ELR (cell line): ENCODE data around the gene CORO2B.

Source experiments
- DNase-seq: peaks from one replicate; pipeline ENCODE4 v3.0.0-alpha.2; 2015; ENCODE audit warnings: low read depth

The CORO2B gene

GRCh38 chr15:68553994-68554720 lies 24.6 kb upstream of the CORO2B start:
- peak; percentile 79 for DNase-seq

DNA sequence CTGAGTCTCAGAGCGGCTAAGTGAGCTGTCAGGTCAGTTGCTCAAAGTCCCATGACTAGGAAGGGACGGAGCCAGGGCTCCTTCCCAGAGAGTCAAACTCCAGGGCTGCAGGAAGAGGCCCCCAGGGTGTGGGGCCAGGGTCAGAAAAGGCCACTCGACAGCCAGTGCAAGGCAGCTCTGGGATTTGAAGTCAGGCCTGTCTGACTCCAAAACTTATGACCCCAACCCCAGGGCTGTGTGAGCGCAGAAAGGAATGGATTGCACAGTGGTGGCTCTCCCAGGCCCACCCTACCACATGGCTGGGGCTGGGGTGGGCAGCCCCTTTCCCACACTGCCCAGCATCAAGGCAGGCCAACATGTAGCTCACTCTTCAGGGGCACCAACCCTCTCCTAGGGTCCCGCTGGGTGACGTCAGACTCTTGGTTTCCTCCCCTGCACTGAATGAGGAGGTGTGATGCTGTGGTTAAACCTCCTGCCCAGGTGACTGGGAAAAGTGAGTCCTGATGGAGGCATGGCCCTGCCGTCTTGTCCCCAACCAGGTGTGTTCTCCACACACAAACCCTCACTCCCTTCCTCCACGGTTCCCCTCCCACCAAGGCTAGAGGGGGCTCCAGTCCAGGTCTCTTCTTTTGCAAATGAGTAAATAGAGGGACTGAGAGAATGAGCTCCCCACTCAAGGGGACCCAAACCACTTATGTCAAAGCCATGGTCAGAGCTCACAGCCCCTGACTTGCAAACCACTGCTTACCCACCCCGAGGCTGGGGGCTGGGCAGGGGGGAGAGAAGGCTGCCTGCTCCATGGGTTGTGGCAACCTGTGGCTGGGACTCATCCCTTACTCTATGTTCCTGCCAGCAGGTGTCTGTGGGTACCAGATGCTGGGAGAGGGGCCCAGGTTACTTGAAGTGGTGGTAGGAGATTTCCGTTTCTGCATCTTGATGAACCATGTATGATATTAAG lies 23.8 kb upstream of the CORO2B start:
- no peak for DNase-seq

GRCh38 chr15:68555679-68556037 lies 23.1 kb upstream of the CORO2B start:
- DNase-seq: no peak

DNA sequence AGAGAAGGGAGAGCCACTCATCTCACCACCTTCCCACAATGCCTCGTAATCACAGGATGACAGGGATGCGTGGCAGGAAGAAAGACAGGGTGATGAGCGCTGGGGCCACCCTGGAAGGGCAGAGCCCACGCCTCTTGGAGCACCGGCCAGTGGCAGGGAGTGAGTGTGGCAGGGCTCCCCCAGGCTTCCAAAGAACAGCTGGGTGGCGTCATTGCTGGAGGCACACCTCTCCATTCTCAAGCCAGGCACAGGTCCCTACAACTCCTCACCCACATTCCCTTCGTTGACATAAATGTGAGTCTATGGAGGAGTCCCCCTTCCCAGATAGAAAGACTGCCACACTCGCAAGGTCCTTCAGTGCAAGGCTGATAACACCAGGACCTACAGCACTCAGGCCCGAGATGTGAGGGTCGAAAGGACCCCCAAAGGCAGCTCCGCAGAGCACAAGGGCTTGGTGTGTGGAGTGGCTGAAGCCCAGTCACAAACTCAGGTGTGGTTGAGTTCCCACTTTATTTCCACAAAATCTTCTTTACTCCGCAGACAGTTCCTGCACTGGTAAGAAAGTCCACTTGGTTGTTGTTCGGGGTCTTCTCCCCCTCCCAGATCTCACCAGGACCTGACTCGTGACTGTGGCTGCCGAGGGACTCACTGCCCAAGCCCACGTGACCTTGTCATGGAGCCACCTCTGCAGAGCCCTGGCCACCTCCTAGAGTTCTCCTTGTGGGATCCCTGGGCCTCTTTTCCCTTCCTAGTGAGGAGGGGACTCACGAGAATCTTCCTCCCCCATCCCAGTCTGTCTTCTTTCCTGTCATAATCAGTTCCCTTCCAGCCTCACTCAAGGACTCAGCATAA lies 22.4 kb upstream of the CORO2B start:
- DNase-seq: no peak

DNA sequence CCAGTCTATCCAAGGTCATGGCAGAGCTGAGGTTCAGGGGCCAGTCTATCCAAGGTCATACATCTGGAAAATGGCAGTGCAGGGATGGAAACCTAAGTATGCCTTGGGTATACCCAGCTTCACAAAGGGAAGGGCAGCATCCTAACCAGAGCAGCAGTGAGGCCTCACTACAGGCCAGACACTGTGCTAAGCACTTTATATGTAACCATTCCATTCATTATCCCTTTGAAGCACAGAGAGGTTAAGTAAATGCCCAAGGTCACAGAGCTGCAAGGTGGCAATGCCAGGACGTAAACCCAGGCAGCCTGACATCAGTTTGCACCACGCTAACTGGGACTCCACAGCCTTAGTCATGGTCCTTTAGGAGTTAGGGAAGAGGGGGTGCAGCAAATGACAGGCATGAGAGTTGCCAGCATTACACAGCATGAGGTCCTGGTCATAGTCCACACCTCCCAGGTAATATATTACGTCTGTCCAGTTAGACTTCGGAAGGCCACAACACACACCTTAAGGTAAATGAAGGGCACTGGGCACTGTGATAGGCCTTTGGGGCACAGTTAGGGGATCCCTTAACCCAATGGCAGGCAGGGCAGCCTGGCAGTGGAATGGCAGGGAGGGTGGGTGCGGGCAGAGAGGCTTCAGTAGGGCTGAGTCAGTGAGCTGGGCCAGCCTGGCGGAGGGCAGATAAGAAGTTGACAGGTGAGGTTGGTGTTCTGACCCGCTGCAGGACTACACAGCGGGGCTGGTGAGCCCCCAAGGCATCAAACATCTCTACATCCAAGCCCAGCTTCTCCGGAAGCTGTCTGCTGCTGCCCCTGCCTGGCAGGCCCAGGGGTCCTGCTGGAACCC lies 21.1 kb upstream of the CORO2B start:
- DNase-seq: no peak

DNA sequence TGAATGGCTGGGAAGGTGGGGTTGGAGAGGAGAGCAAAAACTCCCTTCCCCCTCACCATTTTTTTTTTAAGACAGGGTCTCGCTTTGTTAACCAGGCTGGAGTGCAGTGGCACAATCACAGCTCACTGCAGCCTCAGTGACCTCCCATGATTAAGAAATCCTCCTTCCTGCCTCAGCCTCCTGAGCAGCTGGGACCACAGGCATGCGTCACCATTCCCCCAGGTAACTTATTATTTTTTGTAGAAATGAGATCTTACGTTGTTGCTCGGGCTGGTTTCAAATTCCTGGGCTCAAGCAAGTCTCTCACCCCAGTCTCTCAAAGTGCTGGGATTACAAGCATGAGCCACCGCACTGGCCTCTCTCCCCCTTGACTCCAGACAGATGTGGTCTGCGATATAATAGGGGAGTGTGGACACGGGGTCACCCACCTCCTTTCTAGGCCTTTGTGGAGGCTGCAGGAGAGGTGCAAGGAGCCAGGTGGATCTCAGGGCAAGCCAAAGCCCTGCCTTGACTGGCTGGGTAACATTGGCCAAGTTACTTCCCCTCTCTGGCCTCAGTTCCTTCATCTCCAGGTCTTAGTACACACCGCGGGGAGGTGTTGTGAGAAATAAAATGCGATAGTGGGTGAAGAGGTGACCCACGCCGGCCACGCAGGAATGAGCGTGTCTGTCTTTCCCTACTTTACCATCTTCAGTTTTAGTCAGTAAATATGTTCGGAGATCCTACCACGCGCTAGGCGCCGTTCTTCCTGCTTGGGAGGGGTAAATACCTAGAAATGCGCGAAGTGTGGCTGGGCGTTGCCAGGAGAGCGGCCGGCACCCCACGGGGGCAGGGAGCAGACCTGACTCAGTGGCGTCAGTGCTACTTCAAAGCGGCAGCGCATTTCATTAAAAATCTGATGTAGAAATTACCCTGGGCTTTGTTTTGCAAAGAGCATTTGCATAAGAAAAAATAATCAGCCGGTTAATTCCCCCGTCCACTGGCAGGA lies 20.2 kb upstream of the CORO2B start:
- no peak for DNase-seq

- peak; percentile 83 for DNase-seq
Observed at GRCh38 chr15:68559345-68560310, 19.2 kb upstream of the CORO2B start.

DNA sequence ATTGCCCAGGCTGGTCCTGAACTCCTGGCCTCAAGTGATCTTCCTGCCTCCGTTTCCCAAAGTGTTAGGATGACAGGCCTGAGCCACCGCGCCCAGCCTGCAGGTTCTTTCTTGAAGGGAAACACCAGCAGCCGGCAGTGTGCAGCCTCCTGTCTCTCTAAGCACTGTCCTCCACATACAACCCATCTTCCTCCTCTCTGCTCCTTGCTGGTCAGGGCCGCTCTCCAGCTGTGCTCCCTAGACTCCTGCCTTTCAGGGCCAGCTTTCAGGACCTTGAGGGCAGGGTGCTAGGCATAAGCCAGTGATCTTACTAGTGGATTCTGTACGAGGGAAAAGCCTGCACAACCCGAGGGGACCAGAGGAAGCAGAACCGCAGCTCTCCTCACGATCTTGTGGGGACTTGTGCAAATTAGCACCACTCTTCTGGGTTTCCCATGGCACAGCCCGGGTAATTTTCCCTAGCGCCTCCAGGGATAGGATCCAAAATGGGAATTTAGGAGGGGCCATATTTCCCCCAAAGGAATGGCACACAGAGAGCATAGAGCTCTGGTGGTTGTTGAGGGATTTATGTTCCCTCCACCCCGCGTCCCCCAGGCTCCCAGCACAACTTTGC lies 18.2 kb upstream of the CORO2B start:
- no peak for DNase-seq

DNA sequence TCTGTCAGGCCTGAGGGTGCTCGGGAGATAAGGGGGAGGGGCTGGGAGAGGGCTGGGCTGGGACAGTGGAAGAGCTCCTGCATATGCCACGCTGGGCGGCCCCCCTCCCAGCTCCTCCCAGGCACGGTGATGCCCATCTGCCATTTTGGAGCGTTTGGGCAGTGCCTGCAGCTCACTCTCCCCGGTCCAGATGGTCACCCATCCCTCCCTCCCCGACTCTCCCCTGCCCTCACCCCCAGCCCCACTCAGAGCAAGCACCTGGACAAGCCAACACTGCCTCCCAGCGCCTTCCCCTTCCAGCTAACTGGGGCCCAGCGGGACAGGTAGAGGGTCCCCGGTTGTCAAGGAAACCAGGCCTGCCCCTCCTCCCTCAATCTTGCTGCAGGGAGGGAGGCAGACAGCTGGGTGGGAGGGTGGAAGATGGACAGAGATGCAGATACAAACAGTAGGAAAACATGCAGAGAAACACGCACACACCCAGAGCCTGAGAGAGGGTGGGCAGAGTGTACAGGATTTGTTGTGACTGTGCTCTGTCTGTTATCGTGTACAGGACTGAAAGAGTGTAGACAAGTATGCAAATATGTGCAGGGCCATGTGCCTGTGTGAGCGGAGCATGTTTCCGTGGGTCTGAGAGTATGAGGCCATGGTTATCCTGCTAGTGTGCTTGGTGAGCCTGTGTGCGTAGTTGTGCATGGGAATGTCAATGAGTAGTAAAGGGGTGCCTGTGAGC lies 17.5 kb upstream of the CORO2B start:
- DNase-seq: no peak

GRCh38 chr15:68561901-68562300 lies 16.9 kb upstream of the CORO2B start:
- no peak for DNase-seq

DNA sequence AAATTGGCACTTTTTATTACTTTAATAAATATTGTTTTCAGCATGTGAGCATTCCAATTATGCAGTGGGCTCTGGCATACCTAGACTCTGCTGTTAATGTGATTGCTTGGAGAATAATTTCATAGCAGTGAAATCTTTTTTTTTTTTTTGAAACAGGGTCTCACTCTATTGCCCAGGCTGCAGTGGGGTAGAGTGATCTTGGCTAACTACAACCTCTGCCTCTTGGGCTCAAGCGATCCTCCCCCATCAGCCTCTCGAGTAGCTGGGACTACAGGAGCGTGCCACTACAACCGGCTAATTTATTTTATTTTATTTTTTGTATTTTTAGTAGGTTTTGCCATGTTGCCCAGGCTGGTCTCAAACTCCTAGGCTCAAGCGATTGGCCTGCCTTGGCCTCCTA lies 14.6 kb upstream of the CORO2B start:
- no peak for DNase-seq

DNA sequence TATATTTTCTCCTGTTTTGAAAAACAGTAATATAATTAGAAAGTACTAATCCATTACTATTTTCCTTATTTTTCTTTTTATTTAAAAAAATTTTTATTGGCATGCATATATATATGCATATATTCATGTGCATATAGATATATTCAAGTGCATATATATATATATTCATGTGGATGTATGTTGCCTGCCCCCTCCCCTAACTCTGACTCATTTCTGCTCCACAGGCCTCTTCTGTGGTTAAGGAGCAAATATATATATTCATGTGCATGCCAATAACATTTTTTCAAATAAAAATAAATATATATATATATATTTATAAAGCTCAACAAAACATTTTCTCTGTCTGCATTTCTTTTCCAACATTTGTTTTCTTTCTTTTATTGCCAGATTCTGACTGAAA lies 13.6 kb upstream of the CORO2B start:
- DNase-seq: no peak

DNA sequence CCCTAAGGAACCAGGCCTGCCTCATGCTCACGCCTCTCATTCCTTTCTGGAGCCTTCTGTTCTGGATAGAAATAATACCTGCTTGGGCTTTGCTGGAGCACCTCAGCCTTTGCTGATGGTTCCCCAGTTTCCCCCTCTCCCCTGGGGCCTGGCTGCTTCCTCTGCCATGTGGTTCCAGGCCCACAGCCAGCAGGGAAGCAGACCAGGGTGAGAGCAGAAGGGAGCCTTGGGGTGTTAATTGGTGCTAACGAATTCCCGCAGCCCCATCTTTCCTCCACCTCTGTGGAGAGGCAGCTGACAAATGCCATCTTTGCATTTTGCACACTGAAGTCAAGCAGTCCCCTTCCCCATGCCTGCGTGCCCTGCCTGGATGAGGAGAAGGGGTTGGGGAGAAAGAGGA lies 13.1 kb upstream of the CORO2B start:
- DNase-seq: no peak

DNA sequence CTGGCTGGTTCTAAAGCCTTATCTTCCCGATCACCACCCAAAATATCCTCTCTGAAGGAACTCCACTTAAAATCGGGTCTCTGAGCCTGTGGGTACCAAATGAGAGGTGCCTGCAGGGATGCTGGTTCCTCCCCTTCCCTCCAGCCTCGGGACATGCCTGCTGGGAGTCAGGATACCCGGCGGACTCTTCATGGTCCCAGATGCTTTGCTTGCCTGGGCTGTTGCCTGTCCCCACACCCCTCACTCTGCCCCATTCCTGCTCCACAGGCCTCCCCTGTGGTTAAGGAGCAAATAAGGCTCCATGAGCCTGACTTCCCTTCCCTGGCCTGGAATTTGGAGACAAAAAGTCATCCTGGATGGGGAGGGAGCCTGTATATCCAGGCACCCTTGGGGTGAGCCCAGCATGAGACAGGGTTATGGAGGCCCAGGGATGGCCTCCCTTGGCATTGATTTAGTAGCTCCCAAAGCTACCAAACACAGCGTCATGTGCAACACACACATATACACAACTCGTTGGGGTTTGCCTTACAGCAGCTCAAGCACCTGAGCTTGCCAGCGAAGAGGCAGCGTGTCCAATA lies 12.3 kb upstream of the CORO2B start:
- DNase-seq: no peak

DNA sequence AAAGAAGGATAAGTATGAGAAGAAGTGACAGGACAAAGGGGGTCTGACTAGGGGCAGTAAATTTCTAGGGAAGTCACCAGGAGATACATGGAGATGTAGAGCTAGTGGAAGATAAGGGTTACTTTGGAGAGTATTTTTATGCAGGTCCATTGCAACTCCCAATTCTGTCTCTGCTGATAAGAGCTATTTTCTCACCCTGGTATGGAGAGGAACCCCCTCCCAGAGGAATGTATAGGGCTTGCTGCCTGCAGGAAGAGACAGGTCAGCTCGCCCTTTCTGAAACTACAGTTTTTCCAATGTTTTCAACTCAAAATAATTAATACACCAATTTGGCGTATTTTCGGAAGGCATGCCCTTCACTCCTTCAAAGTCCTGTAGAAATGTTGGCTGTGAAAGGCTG lies 11.4 kb upstream of the CORO2B start:
- DNase-seq: no peak

- no peak for DNase-seq
Observed at GRCh38 chr15:68570974-68571373, 7.8 kb upstream of the CORO2B start.

GRCh38 chr15:68571582-68571981 lies 7.2 kb upstream of the CORO2B start:
- DNase-seq: no peak

DNA sequence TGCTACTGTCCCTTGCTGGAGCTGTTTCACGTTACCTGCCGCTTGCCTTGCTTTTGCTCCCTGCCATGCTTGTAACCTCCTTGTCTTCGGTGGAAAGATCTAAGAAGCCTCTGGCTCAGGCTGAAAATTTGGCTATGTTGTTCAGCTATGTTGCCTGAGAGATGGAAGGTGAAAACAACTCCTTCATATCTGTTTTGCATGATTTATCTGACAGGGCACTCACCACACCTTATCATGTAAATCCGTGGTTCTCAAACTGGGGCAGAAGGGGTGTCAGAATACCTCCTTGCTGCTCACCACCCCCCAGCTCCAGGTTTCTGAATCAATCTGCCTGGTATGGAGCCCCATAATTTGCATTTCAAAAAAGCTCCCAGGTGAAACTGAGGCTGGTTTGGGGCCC lies 6.5 kb upstream of the CORO2B start:
- no peak for DNase-seq
